SU-DHL-6 (cell line): ENCODE measurements around the gene EGLN2.

Experiments used
- H2AFZ ChIP-seq: fragments of 200-600 bp; sonication (generic); 2 replicates; pipeline ENCODE4 v1.6.1; 2014; ENCODE audit warnings: low read depth, mild to moderate bottlenecking, moderate library complexity, mixed read lengths, antibody characterized with exemption, low read length; ENCODE audit not compliant: severe bottlenecking
- H3F3A ChIP-seq: fragments of 200-600 bp; shearing (Covaris generic); 2 replicates; pipeline ENCODE4 v1.6.0; 2016; ENCODE audit warnings: antibody characterized with exemption, mild to moderate bottlenecking; ENCODE audit not compliant: insufficient read depth
- H3K27ac ChIP-seq: fragments of 200-600 bp; sonication (generic); 2 replicates; pipeline ENCODE4 v1.5.1; 2016; ENCODE audit warnings: low read depth, mild to moderate bottlenecking, low read length, moderate library complexity, mixed read lengths
- H3K27me3 ChIP-seq: fragments of 200-600 bp; sonication (generic), shearing (Covaris generic); 2 replicates; pipeline ENCODE4 v1.6.0; 2014; ENCODE audit warnings: mild to moderate bottlenecking, low read length
- H3K36me3 ChIP-seq: fragments of 200-600 bp; sonication (generic); 2 replicates; pipeline ENCODE4 v1.6.1; 2014; ENCODE audit warnings: mild to moderate bottlenecking, low read length, mixed read lengths
- H3K4me2 ChIP-seq: fragments of 300-600, 200-600 bp; shearing (Covaris generic), sonication (generic); 2 replicates; pipeline ENCODE4 v1.6.0; 2014; ENCODE audit warnings: low read length, low read depth, mild to moderate bottlenecking; ENCODE audit not compliant: poor library complexity, severe bottlenecking
- H3K4me3 ChIP-seq: fragments of 200-600 bp; sonication (generic); 2 replicates; pipeline ENCODE4 v1.5.1; 2014; ENCODE audit warnings: antibody characterized with exemption, low read length, mild to moderate bottlenecking, mixed read lengths; ENCODE audit not compliant: insufficient read depth, poor library complexity, severe bottlenecking
- H3K79me2 ChIP-seq: fragments of 200-600 bp; sonication (generic); 2 replicates; pipeline ENCODE4 v1.6.1; 2014; ENCODE audit warnings: mild to moderate bottlenecking, low read length, moderate library complexity; ENCODE audit not compliant: insufficient read depth
- H3K9ac ChIP-seq: fragments of 200-600 bp; sonication (generic); 2 replicates; pipeline ENCODE4 v1.7.0; 2014; ENCODE audit warnings: mild to moderate bottlenecking, low read length
- H3K9me2 ChIP-seq: fragments of 200-600 bp; sonication (generic); replicated peaks from 2 replicates; pipeline ENCODE4 v1.6.1; 2014; ENCODE audit warnings: low read length; ENCODE audit not compliant: insufficient read depth
- H3K9me3 ChIP-seq: fragments of 200-600 bp; sonication (generic); 2 replicates; pipeline ENCODE4 v1.6.1; 2014; ENCODE audit warnings: low read length, mixed read lengths; ENCODE audit not compliant: insufficient read depth
- H4K20me1 ChIP-seq: fragments of 200-600 bp; sonication (generic); 2 replicates; pipeline ENCODE4 v1.6.1; 2014; ENCODE audit warnings: low read depth, mild to moderate bottlenecking, antibody characterized with exemption, low read length, moderate library complexity, mixed read lengths
- CTCF ChIP-seq: fragments of 200-600 bp; sonication (generic); IDR thresholded peaks from one replicate; pipeline ENCODE4 v1.5.1; 2017; ENCODE audit warnings: antibody characterized with exemption, mild to moderate bottlenecking, low read length, moderate library complexity; ENCODE audit not compliant: insufficient read depth, poor library complexity, severe bottlenecking
- EZH2phosphoT487 ChIP-seq: fragments of 200-600 bp; sonication (generic), shearing (Covaris generic); conservative IDR thresholded peaks from 2 replicates; pipeline ENCODE4 v1.6.1; 2018; ENCODE audit warnings: mild to moderate bottlenecking, antibody characterized with exemption, low read length, moderate library complexity, mixed read lengths

Gene EGLN2

GRCh38 chr19:40805258-40805868 is 6.4 kb downstream of the EGLN2 start:
- H3K9me2 ChIP-seq = no peaks in the 10 kb centered on the region
- H3K9me3 ChIP-seq = no peaks in the 10 kb centered on the region
- no peaks in the 10 kb centered on the region for H3K36me3 ChIP-seq
- no peak overlapping the region for H3K27ac ChIP-seq
- H3F3A ChIP-seq = peaks cover 3% of the 10 kb centered on the region; the same call in 1 of the 2 replicates
- H4K20me1 ChIP-seq = no peaks in the 10 kb centered on the region
- H3K9ac ChIP-seq = no peak overlapping the region
- no peaks in the 10 kb centered on the region for H3K27me3 ChIP-seq
- peaks cover 61% of the 10 kb centered on the region for H3K79me2 ChIP-seq
- H3K4me2 ChIP-seq = no peak overlapping the region
- H2AFZ ChIP-seq = no peak overlapping the region
- TF ChIP-seq EZH2phosphoT487 = no peak
- TF ChIP-seq CTCF = no peak
- H3K4me3 ChIP-seq = no peak overlapping the region

- TF ChIP-seq CTCF (peak; percentile 77), EZH2phosphoT487 (no peak)
- no peaks in the 10 kb centered on the region for H3K27me3 ChIP-seq
- H3K4me2 ChIP-seq = no peak overlapping the region
- no peak overlapping the region for H2AFZ ChIP-seq
- H3K9me3 ChIP-seq = no peaks in the 10 kb centered on the region
- H3F3A ChIP-seq = peaks cover 3% of the 10 kb centered on the region; the same call in 1 of the 2 replicates
- H4K20me1 ChIP-seq = no peaks in the 10 kb centered on the region
- no peaks in the 10 kb centered on the region for H3K9me2 ChIP-seq
- H3K79me2 ChIP-seq = peaks cover 50% of the 10 kb centered on the region
- no peak overlapping the region for H3K9ac ChIP-seq
- no peak overlapping the region for H3K4me3 ChIP-seq
- H3K27ac ChIP-seq = no peak overlapping the region
- H3K36me3 ChIP-seq = no peaks in the 10 kb centered on the region
Measured at GRCh38 chr19:40806423-40807146, 7.6 kb downstream of the EGLN2 start.

GRCh38 chr19:40807147-40808020 is 8.4 kb downstream of the EGLN2 start:
- H3K27me3 ChIP-seq = no peaks in the 10 kb centered on the region
- H3F3A ChIP-seq = peaks cover 3% of the 10 kb centered on the region; the same call in 1 of the 2 replicates
- H3K9me3 ChIP-seq = no peaks in the 10 kb centered on the region
- no peak overlapping the region for H2AFZ ChIP-seq
- no peaks in the 10 kb centered on the region for H3K36me3 ChIP-seq
- H4K20me1 ChIP-seq = no peaks in the 10 kb centered on the region
- H3K4me2 ChIP-seq = no peak overlapping the region
- no peak overlapping the region for H3K27ac ChIP-seq
- no peak overlapping the region for H3K4me3 ChIP-seq
- H3K79me2 ChIP-seq = peaks cover 42% of the 10 kb centered on the region
- H3K9ac ChIP-seq = no peak overlapping the region
- TF ChIP-seq CTCF (peak; percentile 4), EZH2phosphoT487 (no peak)
- H3K9me2 ChIP-seq = no peaks in the 10 kb centered on the region
